CD4-positive, alpha-beta T cell treated with Interleukin-17A for 1 hour (primary cell): ENCODE data around the gene FCMR.

Experiments used
- DNase-seq: peaks from one replicate; pipeline ENCODE4 v3.0.0-alpha.2; 2020

FCMR gene

DNA sequence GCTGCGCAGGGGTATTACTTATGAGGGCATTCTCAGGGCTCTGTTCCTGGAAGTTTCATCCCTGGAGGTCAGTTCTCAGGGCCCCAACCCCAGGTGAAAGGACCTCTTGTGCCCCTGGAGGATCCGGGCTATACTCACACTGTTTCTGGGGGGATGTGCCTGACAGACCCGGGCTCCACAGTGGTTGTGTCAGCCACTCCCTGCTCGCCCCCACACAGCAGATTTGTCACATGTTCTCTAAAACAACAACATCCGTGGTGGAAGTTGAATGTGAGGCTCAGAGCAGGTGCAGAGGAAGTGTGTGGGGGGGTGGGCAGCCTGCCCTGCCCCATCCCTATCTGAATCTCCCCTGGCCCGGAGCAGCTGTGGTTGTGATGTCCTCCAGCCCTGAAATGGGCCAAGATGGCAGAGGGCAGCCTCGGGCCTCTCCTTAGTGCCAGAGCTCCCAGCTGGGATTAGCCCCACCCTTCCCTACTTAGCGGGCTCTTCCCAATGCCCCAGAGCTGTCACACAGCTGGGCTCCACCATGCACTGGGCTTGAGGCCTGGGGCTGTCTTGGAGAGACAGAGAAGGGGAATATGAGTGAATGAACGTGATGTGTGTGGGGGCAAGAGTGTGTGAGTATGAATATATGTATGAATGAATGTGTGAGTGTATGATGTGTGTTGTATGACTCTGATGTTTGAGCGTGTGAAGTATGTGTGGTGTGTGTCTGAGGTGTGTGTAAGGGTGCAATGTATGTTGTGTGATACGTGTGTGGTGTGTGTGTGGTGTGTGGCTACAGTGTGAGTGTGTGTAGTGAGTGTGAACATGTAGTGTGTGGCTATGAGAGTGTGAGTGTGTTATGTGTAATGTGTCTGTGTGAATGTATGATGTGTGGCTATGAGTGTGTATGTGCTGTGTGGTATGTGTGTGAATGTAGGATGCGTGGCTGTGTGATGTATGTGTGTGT lies 1.5 kb upstream of the FCMR start:
- DNase-seq, result peak; percentile 84

GRCh38 chr1:206922524-206922923 lies 783 bp upstream of the FCMR start:
- no peak for DNase-seq

- DNase-seq, result no peak
These were observed 3.7 kb downstream of the FCMR start for GRCh38 chr1:206918076-206918475.

- DNase-seq, result no peak
These were observed 5.6 kb downstream of the FCMR start for GRCh38 chr1:206916000-206916709.

DNA sequence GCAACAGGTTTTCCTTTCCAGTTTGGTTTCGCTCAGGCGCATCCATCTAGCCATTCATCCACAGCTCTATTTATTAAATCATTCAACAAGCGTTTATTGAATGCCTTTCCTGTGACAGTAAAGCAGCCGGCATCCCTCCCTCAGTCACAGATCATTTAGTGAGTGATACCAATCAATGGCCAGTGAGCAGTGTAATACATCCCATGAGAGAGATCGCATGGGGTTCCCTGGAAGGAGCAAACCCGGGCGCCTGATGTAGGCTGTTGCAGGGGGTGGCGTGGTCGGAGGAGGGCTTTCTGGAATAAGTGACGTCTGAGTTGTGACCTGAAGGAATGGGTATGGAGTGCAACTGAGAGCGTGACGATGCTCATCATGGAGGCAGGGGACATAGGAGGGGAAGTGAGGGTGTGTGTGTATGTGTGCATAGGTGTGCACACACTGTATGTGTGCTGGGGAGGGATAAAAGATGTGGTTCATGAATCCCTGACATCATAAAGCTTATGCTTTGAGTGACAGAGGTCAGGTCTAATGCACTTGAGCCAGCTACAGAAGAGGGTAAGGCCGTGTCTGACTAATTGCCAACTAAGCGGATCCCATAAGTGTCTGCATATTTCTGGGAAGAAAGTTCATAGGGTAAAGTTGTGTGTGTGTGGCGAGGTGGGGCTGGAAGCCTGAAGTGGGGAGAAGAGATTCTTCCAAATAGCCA lies 6.6 kb downstream of the FCMR start:
- DNase-seq, result no peak

DNA sequence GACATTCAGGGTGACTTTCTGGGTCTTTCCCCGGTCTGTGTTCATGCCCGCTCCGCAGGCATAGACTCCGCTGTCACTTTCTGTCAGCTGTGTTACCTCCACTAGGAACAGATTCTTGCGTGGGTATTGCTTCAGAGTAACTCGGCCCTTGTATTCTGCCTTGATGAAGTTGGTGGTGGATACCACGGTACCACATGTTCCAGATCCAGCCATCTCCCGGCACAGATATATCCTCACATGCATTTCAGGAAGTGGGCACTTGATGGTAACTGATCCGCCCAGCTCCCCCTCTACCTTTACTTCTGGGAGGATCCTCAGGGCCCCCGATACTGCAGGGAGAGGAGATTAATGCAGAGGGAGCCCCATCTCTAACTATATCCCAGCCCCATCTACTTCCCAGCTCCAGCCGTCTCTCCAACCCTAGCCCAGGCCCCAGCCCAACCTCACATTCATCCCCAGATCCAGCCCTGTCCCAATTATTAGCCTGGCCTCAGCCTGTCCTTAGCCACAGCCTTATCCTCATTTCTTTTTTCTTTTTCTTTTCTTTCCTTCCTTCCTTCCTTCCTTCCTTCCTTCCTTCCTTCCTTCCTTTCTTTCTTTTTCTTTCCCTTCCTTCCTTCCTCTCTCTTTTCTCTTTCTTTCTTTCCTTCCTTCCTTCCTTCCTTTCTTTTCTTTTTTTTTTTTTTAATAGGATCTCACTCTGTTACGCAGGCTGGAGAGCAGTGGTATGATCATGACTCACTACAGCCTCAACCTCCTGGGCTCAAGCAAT lies 7.8 kb downstream of the FCMR start:
- DNase-seq, result no peak

DNA sequence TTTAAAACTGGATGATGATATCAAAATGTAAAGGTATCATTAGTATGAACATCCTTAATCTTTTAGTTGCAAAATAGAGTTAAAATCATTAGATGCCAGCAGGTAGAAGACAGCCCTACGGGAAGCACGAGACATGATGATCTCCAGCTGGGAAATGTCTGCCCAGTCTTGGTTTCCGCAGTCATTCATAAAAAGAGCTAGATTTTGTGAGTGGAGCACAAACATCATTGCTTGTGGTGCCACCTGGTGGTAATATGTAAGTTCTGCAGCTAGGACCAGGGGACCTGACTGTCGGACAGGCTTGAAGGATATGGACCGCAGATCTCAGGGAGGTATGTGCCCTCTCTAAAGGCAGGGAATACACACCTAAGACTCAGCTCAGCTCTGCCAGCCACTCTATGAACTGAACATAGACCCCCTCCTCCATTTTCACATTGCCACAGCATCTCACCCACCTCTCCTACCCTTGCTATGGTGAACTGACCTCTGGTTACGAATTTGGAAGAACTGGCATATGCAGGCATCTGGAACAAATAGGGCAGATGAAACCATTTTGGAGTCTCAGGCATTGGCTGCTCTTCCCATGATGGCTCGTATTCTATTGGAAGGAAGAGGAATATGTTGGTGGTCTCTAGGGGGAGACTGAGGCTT lies 9.2 kb downstream of the FCMR start:
- peak; percentile 81 for DNase-seq

DNA sequence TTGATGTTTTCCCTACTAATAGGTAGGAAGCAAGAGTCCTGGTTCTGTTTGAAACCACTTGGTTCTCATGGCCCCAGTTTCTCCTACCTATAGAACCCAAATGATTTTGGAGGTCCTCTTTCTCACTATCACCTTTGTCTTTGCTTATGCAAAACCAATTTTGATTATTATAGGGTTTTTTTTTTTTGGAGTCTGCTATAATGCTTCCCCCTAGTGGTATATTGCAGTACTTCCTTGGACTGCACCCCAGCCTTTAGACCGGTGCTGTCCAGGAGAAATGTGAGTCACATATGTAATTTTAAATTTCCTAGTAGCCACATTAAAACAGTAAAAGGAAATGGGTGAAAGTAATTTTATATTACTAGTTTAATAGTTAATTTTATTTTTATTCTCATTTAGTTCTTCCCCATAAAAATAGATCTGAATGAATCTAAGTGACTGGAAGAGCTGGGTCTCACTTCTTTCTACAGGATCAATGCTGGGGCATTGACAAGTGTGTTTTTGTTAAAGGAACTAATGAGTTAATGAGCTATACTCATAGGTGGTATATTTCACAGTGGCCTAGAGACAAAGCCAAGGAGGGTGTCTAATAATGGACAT lies 10.6 kb downstream of the FCMR start:
- DNase-seq, result peak; percentile 69

DNA sequence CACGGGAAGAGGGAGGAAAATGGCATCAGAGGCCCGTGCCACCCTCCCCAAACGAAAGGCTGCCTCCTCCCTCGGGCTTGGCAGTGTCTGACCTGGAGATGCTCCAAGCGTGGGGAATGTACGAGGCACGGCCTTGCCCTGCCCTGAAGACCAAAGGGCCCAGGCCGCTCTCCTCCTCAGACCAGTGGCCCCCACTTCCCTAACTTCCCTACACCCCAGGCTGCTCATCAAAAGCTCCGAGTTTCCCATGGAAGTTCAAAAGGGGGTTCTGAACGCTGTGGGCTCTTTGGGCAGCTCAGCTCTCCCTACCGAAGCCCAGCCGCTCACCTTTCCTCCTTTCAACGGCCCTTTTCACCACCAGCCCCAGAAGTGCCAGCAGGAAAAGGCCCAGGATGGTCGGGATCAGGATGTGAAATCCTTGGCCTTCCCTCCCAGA lies 11.8 kb downstream of the FCMR start:
- DNase-seq, result no peak

DNA sequence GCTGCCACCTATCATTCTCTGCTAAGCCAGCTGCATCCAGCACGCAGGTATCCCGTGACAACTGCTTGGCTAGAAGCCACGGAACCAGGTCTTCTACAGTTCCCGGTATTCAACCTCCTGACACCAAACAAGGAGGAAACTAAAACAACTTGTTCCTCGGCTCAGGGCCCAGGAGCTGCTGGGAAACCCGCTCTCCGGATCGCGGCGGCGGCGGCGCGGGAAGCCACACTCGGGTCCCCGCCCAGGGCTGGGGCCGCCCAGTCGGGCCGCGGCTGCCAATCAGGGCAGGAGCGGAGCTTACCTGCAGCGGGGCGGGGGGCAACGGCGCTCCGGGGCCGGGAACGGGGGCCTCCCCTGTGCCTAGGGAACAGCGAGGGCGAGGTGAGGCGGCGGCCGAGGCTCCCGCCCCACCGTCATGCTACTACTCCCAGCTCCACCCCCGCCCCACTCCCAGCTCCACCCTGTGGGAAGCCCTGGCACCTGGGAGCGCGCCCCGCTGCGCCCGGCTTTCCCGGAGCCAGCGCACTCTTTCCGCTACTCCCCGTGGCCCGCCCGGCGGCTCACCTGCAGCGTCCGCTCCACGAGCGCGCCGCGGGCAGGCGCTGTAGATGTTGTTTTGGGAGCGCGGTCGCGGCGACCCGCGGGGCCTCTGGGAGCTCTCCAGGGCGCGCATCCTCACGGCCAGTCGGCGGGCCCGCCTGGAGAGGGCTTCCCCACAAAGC lies 12.4 kb downstream of the FCMR start:
- DNase-seq, result peak; percentile 46

DNA sequence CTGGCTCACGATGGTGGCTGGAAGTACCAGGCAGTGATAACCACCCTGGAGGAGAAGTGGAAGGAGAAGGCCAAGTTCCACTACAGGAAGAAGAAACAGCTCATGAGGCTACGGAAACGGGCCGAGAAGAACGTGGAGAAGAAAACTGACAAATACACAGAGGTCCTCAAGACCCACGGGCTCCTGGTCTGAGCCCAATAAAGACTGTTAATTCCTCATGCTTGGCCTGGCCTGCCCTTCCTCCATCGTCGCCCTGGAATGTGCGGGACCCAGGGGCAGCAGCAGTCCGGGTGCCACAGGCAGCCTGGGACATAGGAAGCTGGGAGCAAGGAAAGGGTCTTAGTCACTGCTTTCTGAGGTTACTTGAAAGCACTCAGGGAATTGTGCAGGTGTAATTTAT lies 13.7 kb downstream of the FCMR start:
- no peak for DNase-seq

DNA sequence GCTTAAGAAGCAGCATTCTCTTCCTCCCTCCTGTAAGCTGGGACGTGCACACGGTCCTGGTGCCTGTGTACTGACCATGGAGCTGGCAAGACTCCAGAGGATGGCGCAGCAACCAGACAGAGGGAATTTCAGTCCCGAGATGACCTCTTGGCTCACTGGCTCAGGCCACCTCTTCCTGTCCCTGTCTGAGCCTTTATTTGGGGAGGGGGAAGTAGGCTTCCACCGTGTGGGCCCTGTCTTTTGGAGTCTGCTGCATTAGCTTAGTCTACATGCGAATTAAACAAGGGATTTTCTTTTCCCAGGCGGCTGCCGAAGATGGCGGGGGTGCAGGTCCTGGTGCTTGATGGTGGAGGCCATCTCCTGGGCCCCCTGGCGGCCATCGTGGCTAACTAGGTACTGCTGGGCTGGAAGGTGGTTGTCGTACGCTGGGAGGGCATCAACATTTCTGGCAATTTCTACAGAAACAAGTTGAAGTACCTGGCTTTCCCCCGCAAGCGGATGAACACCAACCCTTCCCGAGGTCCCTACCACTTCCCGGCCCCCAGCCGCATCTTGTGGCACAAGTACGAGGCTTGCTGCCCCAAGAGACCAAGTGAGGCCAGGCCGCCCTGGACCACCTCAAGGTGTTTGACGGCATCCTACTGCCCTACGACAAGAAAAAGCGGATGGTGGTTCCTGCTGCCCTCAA lies 14.3 kb downstream of the FCMR start:
- no peak for DNase-seq

DNA sequence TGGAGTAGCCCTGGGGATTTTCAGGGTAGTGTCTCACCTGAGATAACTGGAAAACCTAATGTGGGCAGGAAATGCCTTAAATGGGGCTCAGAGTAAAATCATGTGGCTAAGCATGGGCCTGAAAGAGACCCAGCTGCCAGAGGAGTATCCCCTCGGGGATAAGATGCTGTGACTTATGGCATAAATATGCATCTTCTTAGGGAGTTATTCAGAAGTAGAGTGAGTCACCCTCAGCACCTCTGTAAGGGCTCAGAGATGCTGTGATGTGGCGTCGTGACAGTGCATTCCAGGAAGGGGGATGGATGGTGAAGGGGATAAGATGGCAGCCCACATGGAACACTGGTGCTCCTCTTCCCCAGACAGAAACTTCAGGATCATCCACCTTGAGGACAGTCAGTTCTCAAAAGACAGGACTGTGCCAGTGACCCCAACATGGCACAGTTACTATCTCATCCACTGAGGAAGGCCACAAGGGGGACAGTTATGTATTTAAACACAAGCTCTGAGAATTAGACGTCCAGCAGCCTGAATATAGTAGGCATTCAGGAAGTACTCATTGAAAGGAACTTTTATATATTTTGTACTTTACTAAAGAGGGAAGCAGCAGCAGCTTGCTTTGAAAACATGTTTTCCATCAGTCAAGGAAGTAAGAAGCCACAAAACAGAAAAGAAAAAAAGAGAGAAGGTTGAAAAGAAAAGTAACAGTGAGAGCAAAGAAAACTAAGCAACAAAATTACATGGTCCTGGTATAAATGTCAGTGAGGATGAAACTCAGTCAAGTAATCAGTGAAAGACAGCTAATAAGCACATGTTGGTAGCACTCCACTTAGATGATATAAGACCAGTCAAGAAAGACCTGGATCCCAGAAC lies 16.2 kb downstream of the FCMR start:
- DNase-seq, result no peak

- DNase-seq, result no peak
These were observed 17.2 kb downstream of the FCMR start for GRCh38 chr1:206904423-206905142.

- no peak for DNase-seq
These were observed 18.1 kb downstream of the FCMR start for GRCh38 chr1:206903687-206904086.

DNA sequence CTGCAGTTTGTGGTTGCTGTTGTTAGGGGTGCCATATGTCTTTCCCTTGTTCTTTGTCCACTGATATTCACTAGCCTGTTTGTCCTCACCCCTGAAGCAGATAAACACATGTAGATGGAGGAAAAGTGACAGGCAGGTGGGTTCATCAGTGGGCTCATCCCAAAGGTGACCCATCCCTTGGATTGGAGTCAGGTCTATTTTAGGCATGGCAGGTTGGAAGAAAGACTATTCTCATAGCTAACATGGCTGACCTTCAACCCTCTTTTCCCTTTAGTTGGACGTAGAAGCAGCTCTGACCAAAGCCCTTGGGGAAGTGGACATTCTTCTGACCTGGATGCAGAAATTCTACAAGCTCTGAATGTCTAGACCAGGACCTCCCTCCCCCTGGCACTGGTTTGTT lies 19.0 kb downstream of the FCMR start:
- DNase-seq, result no peak

- DNase-seq, result no peak
These were observed 19.8 kb downstream of the FCMR start for GRCh38 chr1:206901944-206902343.

- no peak for DNase-seq
These were observed 21.6 kb downstream of the FCMR start for GRCh38 chr1:206900149-206900548.

DNA sequence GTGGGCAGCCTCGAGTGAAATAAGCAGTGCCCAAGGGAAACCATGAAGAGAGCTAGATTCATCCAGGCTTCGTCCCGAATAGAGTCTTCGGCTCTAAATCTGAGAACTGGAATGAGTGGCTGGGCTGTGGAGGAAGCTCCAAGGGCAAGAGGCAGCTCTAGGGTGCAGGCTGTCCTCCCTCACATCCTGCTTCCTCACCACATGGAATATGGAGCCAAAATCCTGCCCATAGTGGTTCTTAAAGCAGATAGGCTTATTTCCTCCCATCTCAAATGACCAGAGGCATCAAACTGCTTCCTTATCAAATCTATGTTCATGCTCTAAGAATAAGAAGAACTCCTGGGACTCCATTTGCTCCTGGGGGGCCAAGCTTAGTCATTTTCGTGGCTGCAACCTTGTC lies 22.0 kb downstream of the FCMR start:
- DNase-seq, result no peak
